ENCODE data around the gene GRAMD1B. TPM values are rescaled to one million over a fixed set of nuclear protein-coding genes. Genes with fewer than 3 reads are reported as not detected.

Gene GRAMD1B
- total RNA-seq, 1 donor from 2014 or later: 1.4 TPM

- DNase-seq (ENCODE audit: low spot score) (no peak), ATAC-seq (no peak)
Observed at GRCh38 chr11:123408619-123409455, 21.2 kb upstream of the GRAMD1B start.

- no peak for DNase-seq (ENCODE audit: low spot score)
Observed at GRCh38 chr11:123409456-123410217, 20.4 kb upstream of the GRAMD1B start.

GRCh38 chr11:123410218-123410549, 19.9 kb upstream of the GRAMD1B start:
- ATAC-seq (no peak), DNase-seq (ENCODE audit: low spot score) (no peak)

More at GRCh38 chr11:123409456-123410217, 20.4 kb upstream of the GRAMD1B start:
- no peak for ATAC-seq

GRCh38 chr11:123413636-123414035, 16.4 kb upstream of the GRAMD1B start:
- no peak for DNase-seq (ENCODE audit: low spot score)
- ATAC-seq: no peak

DNA sequence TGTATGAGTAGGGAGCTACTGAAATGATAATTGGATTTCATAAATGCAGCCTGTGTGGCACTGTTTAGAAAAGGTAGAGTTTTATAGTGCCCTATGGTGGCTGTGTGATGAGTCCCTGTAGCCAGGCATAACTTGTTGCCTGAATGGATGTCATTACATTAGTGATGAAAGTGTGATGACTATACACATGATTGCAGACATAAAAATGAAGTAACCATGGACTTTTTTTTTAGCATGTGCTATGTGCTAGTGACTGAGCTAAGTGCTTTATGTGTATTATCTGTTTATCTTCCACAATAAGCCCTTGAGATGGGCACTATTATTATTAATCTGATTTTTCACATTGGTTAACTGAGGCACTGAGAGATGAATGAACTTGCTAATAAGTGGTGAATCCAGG, 13.5 kb upstream of the GRAMD1B start:
- no peak for ATAC-seq

GRCh38 chr11:123418351-123419114, 11.5 kb upstream of the GRAMD1B start:
- no peak for ATAC-seq
- DNase-seq (ENCODE audit: low spot score): no peak

More for the DNA sequence above, 13.5 kb upstream of the GRAMD1B start:
- no peak for DNase-seq (ENCODE audit: low spot score)

DNA sequence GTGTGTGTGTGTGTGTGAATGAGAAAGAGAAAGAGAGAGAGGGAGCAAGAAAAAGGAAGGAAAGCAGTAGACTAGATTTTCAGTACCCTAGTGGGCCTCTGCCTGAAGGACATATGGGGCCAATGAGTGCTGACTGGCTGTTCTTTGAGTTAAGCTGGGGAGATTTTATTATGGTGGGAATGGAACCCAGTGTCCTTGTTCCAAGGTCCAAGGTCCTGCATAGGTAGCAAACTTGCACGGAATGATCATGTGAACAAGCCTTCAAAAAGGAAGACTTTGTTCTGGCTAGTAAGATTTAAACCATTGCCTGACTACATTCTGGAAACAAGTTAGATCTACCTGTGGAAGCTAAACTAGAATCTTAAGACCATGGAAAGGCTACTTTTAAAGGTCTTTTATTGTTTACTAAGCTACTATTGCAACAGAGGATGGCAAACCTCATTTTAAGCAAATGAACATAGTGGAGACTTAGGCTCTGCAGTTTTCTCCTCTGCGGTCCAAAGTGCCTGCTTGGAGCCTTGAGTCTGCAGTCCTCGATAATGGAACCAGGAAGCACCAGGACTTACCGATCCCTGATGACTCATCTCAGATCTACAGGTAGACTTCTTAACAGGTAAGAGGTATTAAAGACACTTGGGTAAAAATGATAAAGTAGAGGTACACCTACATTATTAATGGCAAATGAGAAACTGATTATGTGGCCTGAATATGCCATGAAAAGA, 10.2 kb upstream of the GRAMD1B start:
- DNase-seq (ENCODE audit: low spot score) (no peak), ATAC-seq (no peak)

- no peak for DNase-seq (ENCODE audit: low spot score)
- ATAC-seq: no peak
Observed at GRCh38 chr11:123421589-123421988, 8.5 kb upstream of the GRAMD1B start.

- DNase-seq (ENCODE audit: low spot score) (no peak), ATAC-seq (no peak)
Observed at GRCh38 chr11:123425367-123425766, 4.7 kb upstream of the GRAMD1B start.

GRCh38 chr11:123426789-123427188, 3.3 kb upstream of the GRAMD1B start:
- ATAC-seq: no peak
- no peak for DNase-seq (ENCODE audit: low spot score)

DNA sequence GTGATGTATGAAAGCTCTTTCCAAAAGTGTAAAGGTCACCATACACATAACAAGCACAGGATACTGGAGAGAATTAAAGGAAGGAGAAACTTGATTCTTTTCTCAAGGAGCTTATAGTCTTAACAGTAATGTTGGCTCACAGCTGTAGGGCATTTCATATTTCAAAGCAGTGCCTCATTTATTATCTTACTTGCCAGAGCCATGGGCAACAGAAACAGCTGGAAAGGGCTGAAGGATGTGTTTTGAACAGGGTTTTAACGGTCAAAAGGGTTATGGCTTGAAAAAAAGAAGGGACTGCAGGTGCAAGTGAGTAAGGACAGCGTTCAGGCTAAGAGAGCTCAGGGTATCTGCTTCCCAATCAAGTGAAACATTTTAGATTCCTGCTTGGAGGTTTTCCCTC, 2.7 kb upstream of the GRAMD1B start:
- ATAC-seq (no peak), DNase-seq (ENCODE audit: low spot score) (no peak)

DNA sequence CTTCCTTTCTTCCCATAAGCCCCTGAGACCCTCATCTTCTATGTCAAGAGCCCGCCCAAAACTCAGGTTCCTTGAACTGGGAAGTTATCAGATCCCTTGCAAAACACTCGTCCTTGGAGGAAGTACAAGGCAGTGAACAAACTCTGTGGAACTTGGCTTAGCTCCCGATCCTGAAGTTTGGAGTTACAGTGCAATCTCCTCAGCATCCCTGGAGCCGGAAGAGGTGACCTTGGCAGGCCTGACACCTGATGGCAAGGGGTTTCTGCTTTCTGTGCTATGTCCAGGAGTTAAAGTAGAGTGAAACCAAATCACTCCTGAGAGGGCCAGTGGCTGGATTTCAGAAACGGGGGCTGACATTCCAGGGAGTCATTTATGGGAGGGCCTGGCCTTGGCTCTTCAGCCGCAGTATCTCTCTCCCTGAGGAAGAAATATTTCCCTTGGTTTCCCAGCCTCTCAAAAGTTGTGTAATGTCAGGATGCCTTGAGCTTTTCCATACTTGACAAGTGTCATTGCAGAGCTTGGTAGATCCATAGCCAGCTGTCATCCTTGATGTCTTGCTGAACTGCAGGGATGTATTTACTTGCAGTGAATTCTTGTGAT, 1.9 kb upstream of the GRAMD1B start:
- no peak for ATAC-seq
- DNase-seq (ENCODE audit: low spot score): no peak

- ATAC-seq (no peak), DNase-seq (ENCODE audit: low spot score) (no peak)
Observed at GRCh38 chr11:123429336-123429735, 733 bp upstream of the GRAMD1B start.

DNA sequence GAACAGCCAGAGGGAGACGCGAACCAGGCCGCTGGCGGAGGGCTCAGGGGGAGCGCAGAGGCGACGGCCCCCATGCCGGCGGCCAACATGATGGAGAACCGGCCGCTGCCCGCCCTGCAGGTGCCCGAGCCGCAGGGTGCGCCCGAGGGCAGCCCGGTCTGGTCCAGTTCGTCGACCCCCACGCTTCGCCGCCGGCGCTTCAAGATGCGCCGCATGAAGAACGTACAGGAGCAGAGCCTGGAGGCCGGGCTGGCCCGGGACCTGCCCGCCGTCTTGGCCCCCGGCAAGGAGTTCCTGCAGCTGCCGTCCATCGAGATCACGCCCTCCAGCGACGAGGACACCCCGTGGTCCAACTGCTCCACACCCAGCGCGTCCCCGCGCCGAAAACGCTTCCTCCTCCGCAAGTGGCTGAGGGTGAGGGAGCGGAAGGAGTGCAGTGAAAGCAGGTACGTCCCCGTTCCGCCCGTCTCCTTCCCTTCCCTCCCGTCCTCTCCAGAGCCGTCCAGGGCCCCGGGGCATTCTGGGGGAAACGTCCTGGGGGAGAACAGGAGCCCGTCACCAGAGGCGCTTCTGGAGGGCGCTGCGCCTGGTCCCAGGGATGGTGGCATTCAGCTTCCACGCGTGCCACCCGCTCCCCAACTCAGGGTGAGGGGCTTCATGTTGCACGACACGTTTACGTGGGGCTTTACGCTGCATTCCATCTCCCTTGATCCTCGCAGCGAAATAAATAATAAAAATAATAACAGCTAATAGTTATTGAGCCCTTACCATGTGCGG, 840 bp downstream of the GRAMD1B start:
- ATAC-seq (peak; percentile 66), DNase-seq (ENCODE audit: low spot score) (peak; percentile 58)

DNA sequence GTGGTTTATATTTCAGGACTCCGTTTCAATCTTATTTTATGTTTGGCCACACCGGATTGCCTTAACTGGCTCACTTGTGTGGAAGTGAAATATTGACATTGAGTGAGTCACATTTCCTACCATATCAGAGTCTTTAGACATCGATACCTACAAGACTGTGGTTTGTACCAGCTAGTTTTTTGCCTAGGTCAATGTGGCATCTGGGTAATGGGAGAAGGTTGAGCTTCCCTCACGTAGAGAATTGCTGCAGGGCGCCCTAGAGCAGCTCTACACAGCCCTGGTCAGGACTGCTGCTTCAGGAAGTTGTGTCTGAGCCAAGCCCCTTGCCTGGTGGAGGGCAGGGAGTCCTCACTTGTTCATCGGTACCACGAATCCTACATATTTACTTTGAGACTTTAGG, 1.6 kb downstream of the GRAMD1B start:
- ATAC-seq (no peak), DNase-seq (ENCODE audit: low spot score) (no peak)

GRCh38 chr11:123434262-123434661, 4.2 kb downstream of the GRAMD1B start:
- ATAC-seq (no peak), DNase-seq (ENCODE audit: low spot score) (no peak)

DNA sequence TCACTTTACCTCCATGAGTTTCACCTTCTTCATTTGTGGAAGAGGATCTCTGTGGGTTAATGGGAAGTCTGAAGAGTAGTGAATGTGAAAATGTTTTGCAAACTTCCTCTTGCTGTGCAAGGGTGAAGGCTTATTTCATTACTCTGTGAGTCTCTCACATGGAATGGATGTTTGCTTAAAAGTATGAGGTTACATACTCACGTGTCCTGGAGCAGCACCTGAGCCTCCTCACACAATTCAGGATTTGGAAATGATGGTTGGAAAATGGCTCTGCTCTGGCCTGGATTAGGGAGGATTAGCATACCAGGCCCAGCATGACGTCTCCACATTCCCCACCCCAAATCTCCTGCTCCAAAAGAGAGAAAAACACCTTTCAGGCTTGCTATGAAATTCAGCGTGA, 4.8 kb downstream of the GRAMD1B start:
- ATAC-seq: no peak
- DNase-seq (ENCODE audit: low spot score): no peak

GRCh38 chr11:123437236-123437979, 7.3 kb downstream of the GRAMD1B start:
- DNase-seq (ENCODE audit: low spot score) (no peak), ATAC-seq (no peak)

- ATAC-seq (no peak), DNase-seq (ENCODE audit: low spot score) (no peak)
Observed at GRCh38 chr11:123438131-123438627, 8.1 kb downstream of the GRAMD1B start.

Data from left lobe of liver (tissue), 2 donors.